A549 (cell line): Measurements from ENCODE around the gene BMI1. TPM values are rescaled to one million over a fixed set of nuclear protein-coding genes. Genes with fewer than 3 reads are reported as not detected.
A peak's percentile ranks its signal among the peaks of the same experiment; 100 is the strongest.

ENCODE experiments used
- ATAC-seq, 2 experiments: fragments of 200-7000 bp in 1 of 2; fragments of >200 bp in 1 of 2; cut with Nextera tagmentation in 1 of 2; cut with Tn5 transposase in 1 of 2; 3 replicates each; pipeline versions ENCODE4 v1.8.0 to v1.9.1; 2018 to 2020; ENCODE audit warnings: mild to moderate bottlenecking in 1 of 2, moderate library complexity in 1 of 2
- CTCF ChIA-PET: fragments of 300-600 bp; sonication (Branson Sonifier 250); formaldehyde crosslinking; extraction: SDS; loops from one replicate; lab custom pipeline; 2021; ENCODE audit warnings: antibody characterized with exemption, inconsistent platforms; lab: Yijun Ruan, JAX
- POLR2A ChIA-PET: fragments of 350-600 bp; formaldehyde crosslinking; extraction: SDS; loops from one replicate; lab custom pipeline; 2021; ENCODE audit warnings: antibody characterized with exemption, inconsistent platforms; lab: Yijun Ruan, JAX
- DNase-seq, 2 experiments: peaks; one replicate each; pipeline versions ENCODE4 v3.0.0 to v3.0.0-alpha.2; 2011 to 2016; ENCODE audit warnings: low read depth in 1 of 2, low spot score in 1 of 2
- FAIRE-seq: peaks from 2 replicates; lab custom pipeline; 2011; peaks lifted over from hg19 to GRCh38; lab: Jason Lieb, UNC
- H3K27ac ChIP-seq, 2 experiments: fragments of >200 bp; sonication (Bioruptor Twin); formaldehyde crosslinking; 3 replicates each; pipeline ENCODE4 v1.5.1; 2016 to 2017
- H3K4me1 ChIP-seq: fragments of >200 bp; sonication (Bioruptor Twin); formaldehyde crosslinking; 3 replicates; pipeline ENCODE4 v1.6.1; 2016
- H3K4me2 ChIP-seq: fragments of >200 bp; sonication (Bioruptor Twin); formaldehyde crosslinking; 3 replicates; pipeline ENCODE4 v1.6.1; 2016
- H3K4me3 ChIP-seq: fragments of >200 bp; sonication (Bioruptor Twin); formaldehyde crosslinking; 3 replicates; pipeline ENCODE4 v1.5.1; 2016
- H3K9me3 ChIP-seq: fragments of >200 bp; sonication (Bioruptor Twin); formaldehyde crosslinking; 3 replicates; pipeline ENCODE4 v1.6.1; 2016
- BHLHE40 ChIP-seq: IDR thresholded peaks from 2 replicates; pipeline ENCODE4 v1.6.1; 2012; ENCODE audit warnings: low read depth, low read length, inconsistent platforms
- CBX2 ChIP-seq: fragments of 200-600 bp; sonication (generic); IDR thresholded peaks from 2 replicates; pipeline ENCODE4 v1.6.1; 2016; ENCODE audit warnings: low read depth, mild to moderate bottlenecking, borderline replicate concordance
- CHD2 ChIP-seq: fragments of 150-350 bp; IDR thresholded peaks from 2 replicates; pipeline ENCODE4 v1.6.1; 2014; ENCODE audit warnings: low read length; ENCODE audit not compliant: partially characterized antibody
- CHD4 ChIP-seq: fragments of 200-600 bp; sonication (generic); IDR thresholded peaks from 2 replicates; pipeline ENCODE4 v1.6.1; 2016; ENCODE audit warnings: antibody characterized with exemption, mild to moderate bottlenecking, borderline replicate concordance
- EHF ChIP-seq: fragments of 250-450 bp; sonication (Bioruptor Pico); IDR thresholded peaks from 2 replicates; pipeline ENCODE4 v1.5.0; 2020; ENCODE audit warnings: mild to moderate bottlenecking
- EHMT2 ChIP-seq: fragments of 200-600 bp; sonication (generic); IDR thresholded peaks from 2 replicates; pipeline ENCODE4 v1.6.1; 2016; ENCODE audit warnings: antibody characterized with exemption, low read depth, mild to moderate bottlenecking, moderate library complexity
- EP300 ChIP-seq, 2 experiments: fragments of >200 bp; sonication (Bioruptor Twin); formaldehyde crosslinking; IDR thresholded peaks; 2 replicates in 1 of 2; 3 replicates in 1 of 2; pipeline ENCODE4 v1.6.1; 2016 to 2017
- FOSB ChIP-seq: fragments of 250-450 bp; sonication (Bioruptor Pico); IDR thresholded peaks from 2 replicates; pipeline ENCODE4 v1.5.0; 2020; ENCODE audit warnings: mild to moderate bottlenecking, moderate library complexity
- GATA3 ChIP-seq: IDR thresholded peaks from 2 replicates; pipeline ENCODE4 v1.6.1; 2012; ENCODE audit warnings: borderline replicate concordance
- HDAC2 ChIP-seq: fragments of 200-600 bp; sonication (generic); IDR thresholded peaks from 2 replicates; pipeline ENCODE4 v1.6.1; 2016
- HOXA7 ChIP-seq: fragments of 250-450 bp; sonication (Bioruptor Pico); IDR thresholded peaks from 2 replicates; pipeline ENCODE4 v1.5.0; 2020; ENCODE audit warnings: mild to moderate bottlenecking, moderate library complexity
- JUNB ChIP-seq: fragments of >200 bp; sonication (Bioruptor Twin); formaldehyde crosslinking; IDR thresholded peaks from 2 replicates; pipeline ENCODE4 v1.6.1; 2016
- KDM1A ChIP-seq: fragments of 200-600 bp; sonication (generic); IDR thresholded peaks from 2 replicates; pipeline ENCODE4 v1.6.1; 2016; ENCODE audit warnings: low read depth, mild to moderate bottlenecking
- MYC ChIP-seq: IDR thresholded peaks from 2 replicates; pipeline ENCODE4 v1.6.1; 2012; ENCODE audit warnings: mild to moderate bottlenecking, inconsistent platforms, low read length, improper control_type of control experiment, borderline replicate concordance
- NPAS2 ChIP-seq: fragments of 250-450 bp; sonication (Bioruptor Pico); IDR thresholded peaks from 2 replicates; pipeline ENCODE4 v1.8.0; 2022; ENCODE audit warnings: mild to moderate bottlenecking, moderate library complexity, borderline replicate concordance
- NR3C1 ChIP-seq: fragments of >200 bp; sonication (Bioruptor Twin); formaldehyde crosslinking; IDR thresholded peaks from 3 replicates; pipeline ENCODE4 v1.6.1; 2017
- POLR2A ChIP-seq: IDR thresholded peaks from 2 replicates; pipeline ENCODE4 v1.6.1; 2012; ENCODE audit warnings: mild to moderate bottlenecking, low read length
- RARB ChIP-seq: fragments of 250-450 bp; sonication (Bioruptor Pico); IDR thresholded peaks from 2 replicates; pipeline ENCODE4 v1.8.0; 2021; ENCODE audit warnings: mild to moderate bottlenecking, moderate library complexity
- RCOR1 ChIP-seq: fragments of 150-350 bp; IDR thresholded peaks from 2 replicates; pipeline ENCODE4 v1.6.1; 2014; ENCODE audit warnings: antibody characterized with exemption, low read length, low read depth
- TFCP2L1 ChIP-seq: fragments of 250-450 bp; sonication (Bioruptor Pico); IDR thresholded peaks from 2 replicates; pipeline ENCODE4 v1.5.0; 2021; ENCODE audit warnings: mild to moderate bottlenecking
- TP53 ChIP-seq: fragments of 250-450 bp; sonication (Bioruptor Pico); IDR thresholded peaks from 2 replicates; pipeline ENCODE4 v1.5.0; 2021; ENCODE audit warnings: mild to moderate bottlenecking, moderate library complexity
- ZFP36 ChIP-seq: fragments of 450-650 bp; IDR thresholded peaks from 2 replicates; pipeline ENCODE4 v1.6.1; 2014; ENCODE audit warnings: borderline replicate concordance; ENCODE audit not compliant: partially characterized antibody
- ZNF302 ChIP-seq: fragments of 250-450 bp; sonication (Bioruptor Pico); IDR thresholded peaks from 2 replicates; pipeline ENCODE4 v1.9.0; 2021; ENCODE audit warnings: inconsistent platforms, mild to moderate bottlenecking, moderate library complexity
- ZSCAN20 ChIP-seq: fragments of 250-450 bp; sonication (Bioruptor Pico); IDR thresholded peaks from 2 replicates; pipeline ENCODE4 v1.8.0; 2022; ENCODE audit warnings: mild to moderate bottlenecking, moderate library complexity
- WGBS: methylation state at CpG from one replicate; pipeline ENCODE4 v1.1.6; 2017; ENCODE audit errors: missing lambda C conversion rate; 5-methylcytosine and 5-hydroxymethylcytosine counted together
- polyA plus RNA-seq, 4 experiments: library from polyadenylated mRNA; depleted of rRNA in 3 of 4; stranded (reverse); fragments of >200 nt; fragmentation: RNase III in 1 of 4; extraction: RNeasy Plus Mini Kit Qiagen cat#74134 plus additional on column Dnase treatment in 1 of 4; gene quantifications; 2 replicates in 3 of 4; 3 replicates in 1 of 4; pipeline ENCODE4 v1.2.3, GENCODE V29; 2011 to 2017
- TF ChIP-seq, protein P1 (sequence below): IDR thresholded peaks from 2 replicates; pipeline ENCODE4 v1.6.1; 2012; ENCODE audit warnings: low read depth, borderline replicate concordance
- TF ChIP-seq, protein P2 (sequence below): fragments of 200-600 bp; sonication (generic); IDR thresholded peaks from 2 replicates; pipeline ENCODE4 v1.6.1; 2016; ENCODE audit warnings: antibody characterized with exemption, mild to moderate bottlenecking, moderate library complexity
- TF ChIP-seq, protein P3 (sequence below): fragments of 450-650 bp; IDR thresholded peaks from 2 replicates; pipeline ENCODE4 v1.6.1; 2014; ENCODE audit warnings: antibody characterized with exemption
- TF ChIP-seq, protein P4 (sequence below): fragments of 150-350 bp; IDR thresholded peaks from 2 replicates; pipeline ENCODE4 v1.6.1; 2014; ENCODE audit warnings: low read depth, mild to moderate bottlenecking, low read length

BMI1 gene
- polyA plus RNA-seq, 2 of the 4 experiments (the other 2 are of a cell fraction): 44.4 to 77.3 TPM

DNA sequence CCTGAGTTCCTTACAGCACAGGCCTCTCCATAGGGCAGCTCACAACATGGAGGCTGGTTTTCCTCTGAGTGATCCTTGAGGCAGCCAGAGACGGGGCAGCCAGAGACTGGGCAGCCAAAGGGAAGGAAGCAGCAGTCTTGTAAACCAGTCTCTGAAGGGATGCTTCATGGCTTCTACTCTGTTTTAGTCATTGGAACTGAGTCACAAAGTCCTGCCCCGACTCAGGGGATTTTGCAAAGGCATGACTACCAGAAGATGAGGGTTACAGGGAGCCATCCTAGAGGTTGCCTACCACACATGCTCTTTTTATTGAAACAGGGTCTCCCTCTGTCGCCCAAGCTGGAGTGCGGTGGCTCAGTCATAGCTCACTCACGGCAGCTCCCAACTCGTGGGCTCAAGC lies 49.1 kb upstream of the BMI1 start:
- CTCF ChIA-PET: interaction anchor here (0.6 to 1.0 kb wide), 2 partner anchors 13 to 15 kb away, joined by 3 read pairs; no protein-coding TSS in a partner anchor
- ATAC-seq: peak in 1 of 2 experiments; percentile 19; a peak in 1 of 6 replicates

DNA sequence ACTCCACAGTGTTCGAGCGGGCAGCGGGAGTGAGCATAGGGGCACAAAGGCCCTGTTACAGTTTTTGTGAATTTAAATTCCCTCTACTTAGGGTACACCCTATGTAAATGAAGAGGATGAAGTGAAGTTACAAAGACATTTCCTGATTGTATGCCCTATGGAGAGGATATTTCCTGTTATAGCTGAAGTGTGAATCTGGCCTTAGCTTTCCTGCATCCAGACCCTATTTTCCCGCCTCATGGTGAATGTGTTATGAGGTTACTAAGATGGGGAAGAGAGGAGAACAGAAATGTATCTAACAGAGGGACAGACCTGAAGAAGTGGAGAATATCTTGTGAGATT lies 42.5 kb upstream of the BMI1 start:
- no peaks in the 10 kb centered on the region for H3K9me3 ChIP-seq
- no peak overlapping the region for H3K4me2 ChIP-seq
- ATAC-seq (no peak), FAIRE-seq (no peak), DNase-seq (no peak)
- no peak for TF ChIP-seq HOXA7 (CRISPR knock-in tag)
- TF ChIP-seq EHMT2: no peak
- no peak for TF ChIP-seq CHD4
- TF ChIP-seq HDAC2: no peak
- TF ChIP-seq RARB (CRISPR knock-in tag): no peak
- TF ChIP-seq, protein P1, sequence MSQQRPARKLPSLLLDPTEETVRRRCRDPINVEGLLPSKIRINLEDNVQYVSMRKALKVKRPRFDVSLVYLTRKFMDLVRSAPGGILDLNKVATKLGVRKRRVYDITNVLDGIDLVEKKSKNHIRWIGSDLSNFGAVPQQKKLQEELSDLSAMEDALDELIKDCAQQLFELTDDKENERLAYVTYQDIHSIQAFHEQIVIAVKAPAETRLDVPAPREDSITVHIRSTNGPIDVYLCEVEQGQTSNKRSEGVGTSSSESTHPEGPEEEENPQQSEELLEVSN: no peak
- TF ChIP-seq, protein P2, sequence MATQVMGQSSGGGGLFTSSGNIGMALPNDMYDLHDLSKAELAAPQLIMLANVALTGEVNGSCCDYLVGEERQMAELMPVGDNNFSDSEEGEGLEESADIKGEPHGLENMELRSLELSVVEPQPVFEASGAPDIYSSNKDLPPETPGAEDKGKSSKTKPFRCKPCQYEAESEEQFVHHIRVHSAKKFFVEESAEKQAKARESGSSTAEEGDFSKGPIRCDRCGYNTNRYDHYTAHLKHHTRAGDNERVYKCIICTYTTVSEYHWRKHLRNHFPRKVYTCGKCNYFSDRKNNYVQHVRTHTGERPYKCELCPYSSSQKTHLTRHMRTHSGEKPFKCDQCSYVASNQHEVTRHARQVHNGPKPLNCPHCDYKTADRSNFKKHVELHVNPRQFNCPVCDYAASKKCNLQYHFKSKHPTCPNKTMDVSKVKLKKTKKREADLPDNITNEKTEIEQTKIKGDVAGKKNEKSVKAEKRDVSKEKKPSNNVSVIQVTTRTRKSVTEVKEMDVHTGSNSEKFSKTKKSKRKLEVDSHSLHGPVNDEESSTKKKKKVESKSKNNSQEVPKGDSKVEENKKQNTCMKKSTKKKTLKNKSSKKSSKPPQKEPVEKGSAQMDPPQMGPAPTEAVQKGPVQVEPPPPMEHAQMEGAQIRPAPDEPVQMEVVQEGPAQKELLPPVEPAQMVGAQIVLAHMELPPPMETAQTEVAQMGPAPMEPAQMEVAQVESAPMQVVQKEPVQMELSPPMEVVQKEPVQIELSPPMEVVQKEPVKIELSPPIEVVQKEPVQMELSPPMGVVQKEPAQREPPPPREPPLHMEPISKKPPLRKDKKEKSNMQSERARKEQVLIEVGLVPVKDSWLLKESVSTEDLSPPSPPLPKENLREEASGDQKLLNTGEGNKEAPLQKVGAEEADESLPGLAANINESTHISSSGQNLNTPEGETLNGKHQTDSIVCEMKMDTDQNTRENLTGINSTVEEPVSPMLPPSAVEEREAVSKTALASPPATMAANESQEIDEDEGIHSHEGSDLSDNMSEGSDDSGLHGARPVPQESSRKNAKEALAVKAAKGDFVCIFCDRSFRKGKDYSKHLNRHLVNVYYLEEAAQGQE: no peak
- no peak for TF ChIP-seq NR3C1
- no peak for TF ChIP-seq GATA3
- no peak for TF ChIP-seq JUNB
- no peak for TF ChIP-seq RCOR1
- TF ChIP-seq BHLHE40: no peak
- TF ChIP-seq TFCP2L1: no peak
- TF ChIP-seq, protein P3, sequence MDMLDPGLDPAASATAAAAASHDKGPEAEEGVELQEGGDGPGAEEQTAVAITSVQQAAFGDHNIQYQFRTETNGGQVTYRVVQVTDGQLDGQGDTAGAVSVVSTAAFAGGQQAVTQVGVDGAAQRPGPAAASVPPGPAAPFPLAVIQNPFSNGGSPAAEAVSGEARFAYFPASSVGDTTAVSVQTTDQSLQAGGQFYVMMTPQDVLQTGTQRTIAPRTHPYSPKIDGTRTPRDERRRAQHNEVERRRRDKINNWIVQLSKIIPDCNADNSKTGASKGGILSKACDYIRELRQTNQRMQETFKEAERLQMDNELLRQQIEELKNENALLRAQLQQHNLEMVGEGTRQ: no peak
- TF ChIP-seq NPAS2: no peak
- TF ChIP-seq MYC: no peak
- TF ChIP-seq POLR2A: no peak
- no peak for TF ChIP-seq CHD2
- 98% methylated on average over 4 of the region's 4 CpGs for WGBS
- CTCF ChIA-PET: interaction anchor here (1.0 kb wide), 1 partner anchor 13 kb away, joined by 3 read pairs; no protein-coding TSS in a partner anchor
- no peak overlapping the region for H3K4me3 ChIP-seq
- H3K27ac ChIP-seq: no peak overlapping the region
- no peaks in the 10 kb centered on the region for H3K4me1 ChIP-seq
- POLR2A ChIA-PET: no interaction called here

More for the DNA sequence above, 49.1 kb upstream of the BMI1 start:
- TF ChIP-seq CBX2: no peak
- TF ChIP-seq BHLHE40: no peak
- no peak for TF ChIP-seq FOSB (CRISPR knock-in tag)
- no peak for TF ChIP-seq EP300 (IDR thresholded peaks at IDR 0.05)
- TF ChIP-seq, protein P4, sequence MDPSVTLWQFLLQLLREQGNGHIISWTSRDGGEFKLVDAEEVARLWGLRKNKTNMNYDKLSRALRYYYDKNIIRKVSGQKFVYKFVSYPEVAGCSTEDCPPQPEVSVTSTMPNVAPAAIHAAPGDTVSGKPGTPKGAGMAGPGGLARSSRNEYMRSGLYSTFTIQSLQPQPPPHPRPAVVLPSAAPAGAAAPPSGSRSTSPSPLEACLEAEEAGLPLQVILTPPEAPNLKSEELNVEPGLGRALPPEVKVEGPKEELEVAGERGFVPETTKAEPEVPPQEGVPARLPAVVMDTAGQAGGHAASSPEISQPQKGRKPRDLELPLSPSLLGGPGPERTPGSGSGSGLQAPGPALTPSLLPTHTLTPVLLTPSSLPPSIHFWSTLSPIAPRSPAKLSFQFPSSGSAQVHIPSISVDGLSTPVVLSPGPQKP: no peak
- no peak for TF ChIP-seq MYC
- no peak for TF ChIP-seq KDM1A
- TF ChIP-seq ZFP36: no peak
- TF ChIP-seq TP53: no peak
- no peak for TF ChIP-seq ZNF302 (CRISPR knock-in tag)
- no peak for TF ChIP-seq RARB (CRISPR knock-in tag)
- TF ChIP-seq ZSCAN20 (CRISPR knock-in tag): no peak
- TF ChIP-seq EHF (CRISPR knock-in tag): no peak
- Histone ChIP-seq H3K4me3 (no peak overlapping the region), H3K4me2 (no peak overlapping the region), H3K27ac (no peak overlapping the region), H3K9me3 (no peaks in the 10 kb centered on the region), H3K4me1 (no peaks in the 10 kb centered on the region)
- WGBS: 76% methylated on average over 6 of the region's 6 CpGs
- no peak for DNase-seq
- POLR2A ChIA-PET: no interaction called here
- no peak for FAIRE-seq
